HG02885 (cell line): ENCODE data around the gene NT5DC2.

Experiments used
- ATAC-seq: cut with Tn5 transposase; IDR thresholded peaks from one replicate; pipeline ENCODE4 v1.9.1; 2021; ENCODE audit warnings: mild to moderate bottlenecking; ENCODE audit not compliant: unreplicated experiment, poor library complexity

NT5DC2 gene

DNA sequence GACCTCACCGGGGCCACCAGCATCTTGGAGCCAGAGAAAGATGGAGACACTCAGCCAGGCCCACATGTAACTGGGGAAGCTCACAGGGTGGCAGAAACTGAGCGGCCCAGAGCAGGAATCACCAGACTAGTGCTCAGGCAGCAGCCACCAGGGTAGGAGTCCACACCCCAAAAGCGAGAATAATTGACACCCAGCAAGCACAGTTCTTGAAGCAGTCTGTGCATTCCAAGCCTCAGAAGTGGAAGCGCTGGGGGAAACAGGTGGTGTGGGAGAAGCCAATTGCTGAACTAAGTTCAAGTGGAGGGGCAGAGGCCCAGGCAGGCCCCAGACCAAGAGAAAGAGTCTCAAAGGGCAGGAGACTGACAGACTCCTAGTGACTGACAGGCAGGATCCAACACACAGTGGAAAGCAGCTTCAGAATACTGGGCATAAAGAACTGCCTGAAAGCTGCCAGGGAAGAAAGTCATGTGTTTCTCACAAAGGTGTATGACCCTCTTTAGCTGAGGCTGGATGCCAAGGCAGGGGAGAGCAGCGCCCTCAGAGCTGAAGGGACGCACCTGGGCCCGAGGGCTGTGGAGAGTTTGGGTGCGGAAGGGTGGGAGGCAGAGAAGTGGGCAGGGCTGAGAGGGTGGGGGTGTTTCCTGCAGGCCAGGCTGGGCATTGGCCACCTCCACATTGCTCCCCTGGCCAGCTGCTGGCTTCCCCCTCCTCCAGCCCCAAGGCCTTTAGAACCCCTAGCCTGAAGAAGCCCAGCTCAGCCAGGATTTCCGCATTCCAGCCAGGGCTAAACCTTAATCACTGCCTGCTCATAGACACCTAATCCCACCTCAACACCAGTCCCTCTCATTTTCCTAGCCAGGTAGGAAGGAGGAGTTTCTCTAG is 7.7 kb downstream of the NT5DC2 start:
- no peak for ATAC-seq

DNA sequence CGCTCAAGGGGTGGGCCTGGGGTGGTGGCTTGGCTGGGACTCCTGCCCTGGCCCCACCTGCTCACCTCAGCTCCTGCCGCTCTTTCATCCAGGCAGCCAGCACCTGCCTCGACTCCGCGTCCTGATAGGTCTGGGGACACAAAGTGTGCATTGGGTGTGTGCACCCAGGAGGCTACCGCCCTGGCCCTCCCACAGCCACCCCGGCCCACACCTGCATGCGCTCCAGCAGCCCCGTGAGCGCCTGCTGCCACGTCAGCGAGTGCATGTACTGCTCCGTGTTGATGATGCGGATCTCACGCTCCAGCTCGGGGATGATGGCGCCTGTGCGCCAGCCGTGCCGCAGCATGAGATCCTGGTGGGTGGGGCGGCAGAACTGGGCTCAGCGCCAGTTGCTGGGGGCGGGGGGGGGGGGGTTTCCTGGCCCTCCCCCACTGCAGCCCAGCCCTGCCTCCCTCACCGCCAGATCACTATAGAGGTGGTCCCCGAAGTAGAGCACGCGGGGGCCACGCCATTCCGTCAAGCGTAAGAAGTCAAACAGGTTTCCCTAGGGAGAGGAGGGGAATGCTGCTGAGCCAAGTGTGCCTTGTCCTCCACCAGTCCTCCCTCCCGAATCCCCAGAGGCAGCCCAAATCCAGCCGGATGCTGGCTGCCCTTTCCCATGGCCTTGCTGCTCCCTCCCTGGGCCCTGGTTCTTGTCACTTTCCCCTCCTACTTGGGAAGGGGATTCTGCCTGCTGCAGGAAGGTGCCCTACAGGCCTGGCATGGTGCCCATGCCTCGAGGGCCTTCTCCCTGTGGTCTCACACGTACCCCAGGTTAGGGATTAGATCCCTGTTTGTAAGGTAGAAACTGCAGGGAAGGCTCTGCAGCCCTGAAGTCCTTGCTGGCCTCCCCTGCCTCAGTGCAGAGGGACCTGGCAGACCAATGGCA is 8.6 kb downstream of the NT5DC2 start:
- no peak for ATAC-seq

- ATAC-seq, result no peak
Observed at GRCh38 chr3:52524258-52524751, 9.4 kb downstream of the NT5DC2 start.

- no peak for ATAC-seq
Observed at GRCh38 chr3:52523386-52524257, 10.0 kb downstream of the NT5DC2 start.

- no peak for ATAC-seq
Observed at GRCh38 chr3:52522651-52523251, 10.9 kb downstream of the NT5DC2 start.

DNA sequence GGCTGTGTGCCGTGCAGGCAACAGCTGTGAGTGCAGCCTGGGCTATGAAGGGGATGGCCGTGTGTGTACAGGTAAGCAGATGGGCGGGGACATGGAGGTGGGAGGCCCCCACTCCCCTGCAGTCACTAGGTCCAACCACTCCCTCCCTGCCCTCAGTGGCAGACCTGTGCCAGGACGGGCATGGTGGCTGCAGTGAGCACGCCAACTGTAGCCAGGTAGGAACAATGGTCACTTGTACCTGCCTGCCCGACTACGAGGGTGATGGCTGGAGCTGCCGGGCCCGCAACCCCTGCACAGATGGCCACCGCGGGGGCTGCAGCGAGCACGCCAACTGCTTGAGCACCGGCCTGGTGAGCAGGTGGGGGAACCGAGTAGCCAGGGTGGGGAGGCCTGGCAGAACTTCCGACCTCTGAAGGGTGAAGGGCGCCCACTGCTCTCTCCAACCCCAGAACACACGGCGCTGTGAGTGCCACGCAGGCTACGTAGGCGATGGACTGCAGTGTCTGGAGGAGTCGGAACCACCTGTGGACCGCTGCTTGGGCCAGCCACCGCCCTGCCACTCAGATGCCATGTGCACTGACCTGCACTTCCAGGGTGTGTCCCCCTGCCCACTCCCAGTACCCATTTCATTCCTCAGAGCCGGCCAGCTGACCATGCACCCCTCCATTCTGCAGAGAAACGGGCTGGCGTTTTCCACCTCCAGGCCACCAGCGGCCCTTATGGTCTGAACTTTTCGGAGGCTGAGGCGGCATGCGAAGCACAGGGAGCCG is 11.6 kb downstream of the NT5DC2 start:
- no peak for ATAC-seq

GRCh38 chr3:52521488-52521824 is 12.2 kb downstream of the NT5DC2 start:
- ATAC-seq, result no peak

DNA sequence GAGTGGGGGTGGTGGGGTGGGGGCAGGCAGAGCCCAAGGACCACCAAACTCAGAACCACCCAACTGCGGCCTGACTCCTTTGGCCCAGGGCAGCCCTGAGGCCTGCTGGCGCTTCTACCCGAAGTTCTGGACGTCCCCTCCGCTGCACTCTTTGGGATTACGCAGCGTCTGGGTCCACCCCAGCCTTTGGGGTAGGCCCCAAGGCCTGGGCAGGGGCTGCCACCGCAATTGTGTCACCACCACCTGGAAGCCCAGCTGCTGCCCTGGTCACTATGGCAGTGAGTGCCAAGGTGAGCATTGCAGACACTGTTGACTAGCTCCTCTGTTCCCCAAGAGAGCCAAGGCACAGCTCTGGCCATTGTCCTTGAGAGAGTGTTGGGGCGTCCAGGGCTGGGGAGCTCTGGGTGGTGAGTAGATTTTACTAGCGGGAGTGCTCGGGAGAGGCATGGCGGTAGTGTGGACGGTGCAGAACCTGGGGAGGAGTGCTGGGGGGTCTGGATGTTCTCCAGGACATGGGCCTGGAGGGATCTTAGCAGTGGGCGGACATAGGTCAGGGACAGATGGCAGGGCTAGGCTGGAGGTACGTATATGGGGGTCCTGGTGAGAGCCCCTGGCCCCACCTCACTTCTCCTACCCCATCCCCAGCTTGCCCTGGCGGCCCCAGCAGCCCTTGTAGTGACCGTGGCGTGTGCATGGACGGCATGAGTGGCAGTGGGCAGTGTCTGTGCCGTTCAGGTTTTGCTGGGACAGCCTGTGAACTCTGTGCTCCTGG is 12.8 kb downstream of the NT5DC2 start:
- ATAC-seq, result no peak

DNA sequence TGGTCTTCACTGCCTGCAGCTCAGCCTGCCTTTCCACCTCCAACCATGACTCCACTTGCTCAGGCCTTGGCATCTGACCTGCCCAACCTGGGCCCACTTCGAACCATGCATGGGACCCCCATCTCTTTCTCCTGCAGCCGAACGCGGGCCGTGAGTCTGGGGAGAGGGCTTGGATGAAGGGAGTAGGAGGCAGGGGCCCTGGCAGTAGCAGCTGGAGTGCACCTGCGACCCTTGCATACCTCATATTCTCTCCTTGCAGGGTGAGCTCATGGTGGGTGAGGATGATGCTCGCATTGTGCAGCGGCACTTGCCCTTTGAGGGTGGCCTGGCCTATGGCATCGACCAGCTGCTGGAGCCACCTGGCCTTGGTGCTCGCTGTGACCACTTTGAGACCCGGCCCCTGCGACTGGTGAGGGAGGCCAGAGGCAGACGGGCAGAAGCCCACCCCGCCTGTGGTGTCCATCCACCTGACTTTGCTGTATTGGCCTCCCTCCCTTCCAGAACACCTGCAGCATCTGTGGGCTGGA is 13.5 kb downstream of the NT5DC2 start:
- ATAC-seq, result no peak

DNA sequence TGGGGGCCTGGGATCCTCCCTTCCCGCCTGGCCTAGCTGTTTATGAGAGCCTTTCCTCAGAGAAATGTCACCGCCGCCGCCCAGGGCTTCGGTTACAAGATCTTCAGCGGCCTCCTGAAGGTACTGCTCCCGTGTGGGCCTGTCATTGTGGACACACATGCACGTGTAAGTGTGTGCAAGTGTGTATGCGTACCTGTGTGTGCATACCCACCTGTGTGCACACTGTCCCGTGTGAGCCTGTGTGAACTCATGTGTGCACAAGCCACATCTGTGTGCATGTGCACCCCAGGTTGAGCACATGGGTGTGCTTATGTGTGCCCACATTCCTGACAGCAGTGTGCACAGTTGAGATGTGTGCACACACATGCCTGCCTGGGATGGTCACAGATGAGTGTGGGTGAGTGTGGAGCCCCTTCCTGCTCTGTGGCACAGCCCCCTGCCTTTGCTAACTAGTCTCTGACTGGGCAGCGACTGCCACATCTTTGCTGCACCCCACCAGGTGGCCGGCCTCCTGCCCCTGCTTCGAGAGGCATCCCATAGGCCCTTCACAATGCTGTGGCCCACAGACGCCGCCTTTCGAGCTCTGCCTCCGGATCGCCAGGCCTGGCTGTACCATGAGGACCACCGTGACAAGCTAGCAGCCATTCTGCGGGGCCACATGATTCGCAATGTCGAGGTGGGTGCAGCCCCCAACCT is 14.1 kb downstream of the NT5DC2 start:
- ATAC-seq, result no peak

GRCh38 chr3:52518723-52519444 is 14.8 kb downstream of the NT5DC2 start:
- no peak for ATAC-seq

GRCh38 chr3:52517796-52518722 is 15.6 kb downstream of the NT5DC2 start:
- ATAC-seq, result no peak

- no peak for ATAC-seq
Observed at GRCh38 chr3:52516509-52517195, 17.0 kb downstream of the NT5DC2 start.

DNA sequence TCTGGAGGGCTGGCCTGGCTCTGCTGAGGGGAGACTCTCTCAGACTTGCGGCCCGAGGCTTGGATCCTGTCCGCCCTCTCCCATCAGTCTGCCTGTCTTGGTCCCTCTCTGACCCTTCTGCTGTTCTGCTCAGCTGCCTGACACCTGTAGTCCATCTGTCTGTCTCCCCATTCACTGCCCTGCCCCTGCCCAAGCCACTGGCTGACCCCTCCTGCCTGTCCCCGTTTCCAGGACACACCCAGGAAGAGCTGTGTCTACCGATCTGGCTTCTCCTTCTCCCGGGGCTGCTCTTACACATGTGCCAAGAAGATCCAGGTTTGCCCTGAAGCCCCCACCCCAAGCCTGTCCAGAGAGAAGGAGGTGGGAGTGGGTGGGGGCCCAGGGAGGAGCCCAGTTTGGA is 18.5 kb downstream of the NT5DC2 start:
- no peak for ATAC-seq

DNA sequence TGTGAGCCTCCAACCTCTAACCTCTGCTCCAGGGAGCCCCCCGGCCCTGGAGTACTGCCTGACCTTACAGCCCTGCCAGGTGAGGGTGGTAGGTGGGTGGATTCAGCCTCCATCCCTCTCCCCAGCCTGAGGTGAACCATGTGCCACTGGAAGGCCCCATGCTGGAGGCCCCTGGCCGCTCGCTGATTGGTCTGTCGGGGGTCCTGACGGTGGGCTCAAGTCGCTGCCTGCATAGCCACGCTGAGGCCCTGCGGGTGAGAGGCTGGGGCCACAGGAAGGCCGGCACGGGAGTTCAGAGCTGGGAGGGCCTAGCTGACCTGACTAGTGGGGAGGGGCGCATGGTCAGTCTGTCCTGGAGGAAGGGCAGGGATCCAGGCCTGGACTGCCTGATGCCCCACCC is 19.1 kb downstream of the NT5DC2 start:
- ATAC-seq, result no peak
